IPS DF 6.9 (cell line): ENCODE measurements around the gene GAS6.

Experiments
- DNase-seq: peaks from one replicate; pipeline ENCODE4 v3.0.0-alpha.2; 2013; ENCODE audit warnings: low read depth, low spot score
- H3K27ac ChIP-seq: one replicate; pipeline ENCODE4 v1.5.1; 2013; ENCODE audit warnings: low read length, control low read depth
- H3K27me3 ChIP-seq: 2 replicates; pipeline ENCODE4 v1.6.1; 2013; ENCODE audit warnings: mild to moderate bottlenecking, low read length; ENCODE audit not compliant: control insufficient read depth, insufficient read depth
- H3K36me3 ChIP-seq: 2 replicates; pipeline ENCODE4 v1.6.1; 2013; ENCODE audit warnings: low read length; ENCODE audit not compliant: control insufficient read depth, insufficient read depth
- H3K4me1 ChIP-seq: 2 replicates; pipeline ENCODE4 v1.6.1; 2013; ENCODE audit warnings: low read length; ENCODE audit not compliant: control insufficient read depth, insufficient read depth
- H3K4me3 ChIP-seq: 2 replicates; pipeline ENCODE4 v1.5.1; 2013; ENCODE audit warnings: mild to moderate bottlenecking, low read length
- H3K9me3 ChIP-seq: 2 replicates; pipeline ENCODE4 v1.6.1; 2013; ENCODE audit warnings: low read length, inconsistent platforms; ENCODE audit not compliant: control insufficient read depth, insufficient read depth
- WGBS: extraction: QIAGEN DNeasy Blood & Tissue Kit; methylation state at CpG from one replicate; pipeline ENCODE4 v1.1.7; 2013; ENCODE audit warnings: mixed read lengths, missing lambda C conversion rate; ENCODE audit not compliant: insufficient read length, insufficient coverage; 5-methylcytosine and 5-hydroxymethylcytosine counted together

Gene GAS6

GRCh38 chr13:113843864-113844556, 19.9 kb downstream of the GAS6 start:
- Histone ChIP-seq H3K9me3 (no peaks in the 10 kb centered on the region), H3K4me3 (no peak overlapping the region), H3K27ac (no peak overlapping the region), H3K4me1 (peaks cover 3% of the 10 kb centered on the region; the same call in 1 of the 2 replicates), H3K27me3 (no peaks in the 10 kb centered on the region), H3K36me3 (no peaks in the 10 kb centered on the region; the same call in 1 of the 2 replicates)
- DNase-seq, result no peak
- WGBS, result no CpG with 5 or more reads among the region's 26 CpGs

GRCh38 chr13:113843063-113843654, 20.7 kb downstream of the GAS6 start:
- no peak overlapping the region for H3K4me3 ChIP-seq
- no peak for DNase-seq
- peaks cover 3% of the 10 kb centered on the region; the same call in 1 of the 2 replicates for H3K4me1 ChIP-seq
- H3K27ac ChIP-seq, result no peak overlapping the region
- H3K9me3 ChIP-seq, result no peaks in the 10 kb centered on the region
- no CpG with 5 or more reads among the region's 30 CpGs for WGBS
- H3K36me3 ChIP-seq, result no peaks in the 10 kb centered on the region; the same call in 1 of the 2 replicates
- no peaks in the 10 kb centered on the region for H3K27me3 ChIP-seq

GRCh38 chr13:113842336-113843062, 21.4 kb downstream of the GAS6 start:
- no peak overlapping the region for H3K27ac ChIP-seq
- no CpG with 5 or more reads among the region's 29 CpGs for WGBS
- DNase-seq, result no peak
- H3K27me3 ChIP-seq, result no peaks in the 10 kb centered on the region
- no peaks in the 10 kb centered on the region for H3K9me3 ChIP-seq
- peaks cover 4% of the 10 kb centered on the region; the same call in 1 of the 2 replicates for H3K36me3 ChIP-seq
- H3K4me1 ChIP-seq, result peaks cover 8% of the 10 kb centered on the region
- no peak overlapping the region for H3K4me3 ChIP-seq

- H3K4me3 ChIP-seq, result no peak overlapping the region
- H3K9me3 ChIP-seq, result no peaks in the 10 kb centered on the region
- no peaks in the 10 kb centered on the region for H3K27me3 ChIP-seq
- H3K4me1 ChIP-seq, result peaks cover 12% of the 10 kb centered on the region
- H3K36me3 ChIP-seq, result peaks cover 4% of the 10 kb centered on the region; the same call in 1 of the 2 replicates
- no peak for DNase-seq
- no peak overlapping the region for H3K27ac ChIP-seq
- no CpG with 5 or more reads among the region's 15 CpGs for WGBS
These were observed 22.6 kb downstream of the GAS6 start for GRCh38 chr13:113841353-113841650.

- H3K27me3 ChIP-seq, result no peaks in the 10 kb centered on the region
- H3K9me3 ChIP-seq, result no peaks in the 10 kb centered on the region
- peaks cover 4% of the 10 kb centered on the region; the same call in 1 of the 2 replicates for H3K36me3 ChIP-seq
- DNase-seq, result no peak
- no peak overlapping the region for H3K27ac ChIP-seq
- no peak overlapping the region for H3K4me3 ChIP-seq
- H3K4me1 ChIP-seq, result peaks cover 12% of the 10 kb centered on the region
- no CpG with 5 or more reads among the region's 35 CpGs for WGBS
These were observed 23.1 kb downstream of the GAS6 start for GRCh38 chr13:113840541-113841352.

GRCh38 chr13:113839536-113840204, 24.2 kb downstream of the GAS6 start:
- Histone ChIP-seq H3K9me3 (no peaks in the 10 kb centered on the region), H3K4me3 (no peak overlapping the region), H3K27ac (no peak overlapping the region), H3K27me3 (no peaks in the 10 kb centered on the region), H3K36me3 (peaks cover 4% of the 10 kb centered on the region; the same call in 1 of the 2 replicates), H3K4me1 (peaks cover 12% of the 10 kb centered on the region)
- DNase-seq, result no peak
- no CpG with 5 or more reads among the region's 24 CpGs for WGBS

GRCh38 chr13:113838711-113839201, 25.1 kb downstream of the GAS6 start:
- DNase-seq, result no peak
- Histone ChIP-seq H3K36me3 (peaks cover 4% of the 10 kb centered on the region; the same call in 1 of the 2 replicates), H3K4me3 (no peak overlapping the region), H3K4me1 (peaks cover 12% of the 10 kb centered on the region), H3K9me3 (no peaks in the 10 kb centered on the region), H3K27ac (no peak overlapping the region), H3K27me3 (no peaks in the 10 kb centered on the region)
- no CpG with 5 or more reads among the region's 8 CpGs for WGBS

- Histone ChIP-seq H3K4me1 (peaks cover 12% of the 10 kb centered on the region), H3K27me3 (no peaks in the 10 kb centered on the region), H3K9me3 (no peaks in the 10 kb centered on the region), H3K36me3 (peaks cover 7% of the 10 kb centered on the region; the same call in 1 of the 2 replicates), H3K27ac (no peak overlapping the region), H3K4me3 (no peak overlapping the region; the same call in 1 of the 2 replicates)
- no peak for DNase-seq
- no CpG with 5 or more reads among the region's 16 CpGs for WGBS
These were observed 26.1 kb downstream of the GAS6 start for GRCh38 chr13:113837560-113838355.
